ENCODE data around the gene CPLANE2. TPM values are rescaled to one million over a fixed set of nuclear protein-coding genes. Genes with fewer than 3 reads are reported as not detected.
"Not testable (repeated sequence)": the region's sequence is repeated elsewhere in the genome, so short reads cannot be mapped to it uniquely, and the experiment has no call there.

The CPLANE2 gene
- total RNA-seq, 4 donors from 2014 or later, result 6.6 to 45.8 (median 11.0) TPM

DNA sequence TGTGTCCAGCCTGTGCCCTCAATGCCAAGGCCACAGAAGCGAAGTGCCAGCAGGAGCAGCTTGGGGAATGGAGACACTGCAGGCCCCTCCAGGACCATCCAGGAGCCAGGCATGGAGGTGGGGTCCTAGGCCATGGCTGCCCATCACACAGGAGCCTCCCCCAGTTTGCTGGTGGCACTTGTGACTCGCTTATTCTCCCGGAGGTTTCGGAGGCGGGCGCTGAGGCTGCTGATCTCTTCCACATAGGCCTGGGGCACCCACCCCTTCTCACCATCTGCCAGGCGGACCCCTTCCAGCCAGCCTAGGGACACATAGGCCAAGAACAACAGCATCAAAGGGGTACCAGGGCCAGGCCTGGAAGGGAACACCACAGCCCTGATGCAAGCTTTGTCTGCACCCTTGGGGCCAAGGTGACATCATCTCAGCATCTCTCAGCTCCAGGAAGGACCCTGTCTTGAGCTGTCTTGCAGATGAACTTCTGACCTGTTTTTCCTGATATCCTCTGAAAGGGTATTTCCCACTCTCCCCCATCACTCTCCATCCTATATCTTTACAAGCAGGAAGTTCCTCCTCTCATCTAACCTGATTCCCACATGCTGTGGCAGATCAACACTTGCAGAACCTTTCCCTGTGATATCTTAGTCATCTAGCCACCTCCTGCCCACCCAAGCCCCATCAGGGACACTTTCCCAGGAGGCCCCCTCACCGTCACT, 38.4 kb downstream of the CPLANE2 start:
- TF ChIP-seq POLR2AphosphoS5 (IDR thresholded peaks at IDR 0.05), result no peak
- TF ChIP-seq, protein P1, sequence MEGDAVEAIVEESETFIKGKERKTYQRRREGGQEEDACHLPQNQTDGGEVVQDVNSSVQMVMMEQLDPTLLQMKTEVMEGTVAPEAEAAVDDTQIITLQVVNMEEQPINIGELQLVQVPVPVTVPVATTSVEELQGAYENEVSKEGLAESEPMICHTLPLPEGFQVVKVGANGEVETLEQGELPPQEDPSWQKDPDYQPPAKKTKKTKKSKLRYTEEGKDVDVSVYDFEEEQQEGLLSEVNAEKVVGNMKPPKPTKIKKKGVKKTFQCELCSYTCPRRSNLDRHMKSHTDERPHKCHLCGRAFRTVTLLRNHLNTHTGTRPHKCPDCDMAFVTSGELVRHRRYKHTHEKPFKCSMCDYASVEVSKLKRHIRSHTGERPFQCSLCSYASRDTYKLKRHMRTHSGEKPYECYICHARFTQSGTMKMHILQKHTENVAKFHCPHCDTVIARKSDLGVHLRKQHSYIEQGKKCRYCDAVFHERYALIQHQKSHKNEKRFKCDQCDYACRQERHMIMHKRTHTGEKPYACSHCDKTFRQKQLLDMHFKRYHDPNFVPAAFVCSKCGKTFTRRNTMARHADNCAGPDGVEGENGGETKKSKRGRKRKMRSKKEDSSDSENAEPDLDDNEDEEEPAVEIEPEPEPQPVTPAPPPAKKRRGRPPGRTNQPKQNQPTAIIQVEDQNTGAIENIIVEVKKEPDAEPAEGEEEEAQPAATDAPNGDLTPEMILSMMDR (IDR thresholded peaks at IDR 0.05), result no peak
- no peak for TF ChIP-seq EP300 (IDR thresholded peaks at IDR 0.05)
- no peak for TF ChIP-seq POLR2A (IDR thresholded peaks at IDR 0.05)
- Histone ChIP-seq H3K9me3 (no peaks in the 10 kb centered on the region), H3K27me3 (no peaks in the 10 kb centered on the region), H3K4me1 (no peaks in the 10 kb centered on the region), H3K36me3 (no peaks in the 10 kb centered on the region), H3K27ac (no peak overlapping the region), H3K4me3 (no peak overlapping the region)
- ATAC-seq, result no peak
- 100% methylated on average over 1 to 2 of the region's 8 CpGs for WGBS, 2 donors (ENCODE audit: low coverage in 1 of 2)

DNA sequence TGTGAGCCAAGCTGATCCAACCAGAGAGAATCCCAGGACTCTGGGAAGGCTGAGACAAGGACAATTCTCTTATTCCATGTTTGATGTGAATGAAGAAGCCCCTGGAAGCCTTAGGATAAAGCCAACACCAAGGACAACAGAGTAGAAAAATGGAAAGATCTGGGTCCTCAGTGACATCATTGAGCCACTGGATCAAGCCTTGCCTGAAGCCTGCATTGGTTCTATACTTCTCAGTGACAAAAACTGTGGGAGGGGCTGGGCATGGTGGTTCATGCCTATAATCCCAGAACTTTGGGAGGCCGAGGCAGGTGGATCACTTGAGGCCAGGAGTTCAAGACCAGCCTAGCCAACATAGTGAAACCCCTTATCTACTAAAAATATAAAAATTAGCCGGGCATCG, 40.1 kb downstream of the CPLANE2 start:
- no peak for ATAC-seq

DNA sequence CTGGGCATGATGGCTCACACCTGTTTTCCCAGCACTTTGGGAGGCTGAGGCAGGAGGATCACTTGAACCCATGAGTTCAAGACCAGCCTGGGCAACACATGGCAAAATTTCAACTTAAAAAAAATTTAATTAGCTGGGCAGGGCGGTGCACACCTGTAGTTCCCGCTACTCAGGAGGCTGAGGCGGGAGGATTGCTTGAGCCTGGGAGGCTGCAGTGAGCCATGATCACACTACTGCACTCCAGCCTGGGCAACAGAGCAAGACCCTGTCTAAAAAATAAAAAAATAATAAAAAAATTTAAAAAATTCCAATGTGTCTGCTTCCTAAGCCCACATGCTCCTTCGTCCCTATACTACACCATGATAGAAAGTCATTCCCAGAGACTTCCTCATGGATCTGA, 40.8 kb downstream of the CPLANE2 start:
- H3K4me1 ChIP-seq, ATAC-seq, H3K9me3 ChIP-seq, H3K27me3 ChIP-seq, H3K27ac ChIP-seq, H3K4me3 ChIP-seq, H3K36me3 ChIP-seq: not testable (repeated sequence)
- 89 to 95% methylated on average over 1 to 4 of the region's 4 CpGs for WGBS, 2 donors (ENCODE audit: low coverage in 1 of 2)

More for the DNA sequence above, 40.1 kb downstream of the CPLANE2 start:
- no peaks in the 10 kb centered on the region for H3K9me3 ChIP-seq
- no peaks in the 10 kb centered on the region for H3K4me1 ChIP-seq
- H3K4me3 ChIP-seq, result no peak overlapping the region
- H3K27ac ChIP-seq, result no peak overlapping the region
- TF ChIP-seq POLR2AphosphoS5 (IDR thresholded peaks at IDR 0.05) (no peak), EP300 (IDR thresholded peaks at IDR 0.05) (no peak)
- 86 to 100% methylated on average over 1 to 2 of the region's 3 CpGs for WGBS, 2 donors (ENCODE audit: low coverage in 1 of 2)
- no peaks in the 10 kb centered on the region for H3K27me3 ChIP-seq
- H3K36me3 ChIP-seq, result no peaks in the 10 kb centered on the region

DNA sequence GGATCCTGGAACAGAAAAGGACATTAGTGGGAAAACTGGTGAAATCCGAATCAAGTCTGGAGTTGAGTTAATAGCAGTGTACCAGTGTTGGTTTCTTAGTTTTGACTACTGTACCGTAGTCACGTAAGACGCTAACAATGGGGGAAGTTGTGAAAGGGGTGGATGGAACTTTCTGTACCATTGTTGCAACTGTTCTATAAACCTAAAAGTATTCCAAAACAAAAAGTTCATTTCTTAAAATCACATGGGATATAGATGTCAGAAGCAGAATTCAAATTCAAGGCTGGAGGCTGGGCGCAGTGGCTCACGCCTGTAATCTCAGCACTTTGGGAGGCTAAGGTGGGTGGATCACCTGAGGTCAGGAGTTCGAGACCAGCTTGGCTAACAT, 41.5 kb downstream of the CPLANE2 start:
- WGBS, 2 donors (ENCODE audit: low coverage in 1 of 2), result 75 to 89% methylated on average over 6 of the region's 7 CpGs
- H3K27me3 ChIP-seq, result no peaks in the 10 kb centered on the region
- no peak overlapping the region for H3K4me3 ChIP-seq
- no peaks in the 10 kb centered on the region for H3K9me3 ChIP-seq
- peak; percentile 52 for ATAC-seq
- H3K36me3 ChIP-seq, result no peaks in the 10 kb centered on the region
- no peaks in the 10 kb centered on the region for H3K4me1 ChIP-seq
- TF ChIP-seq, protein P1 (IDR thresholded peaks at IDR 0.05), result no peak
- TF ChIP-seq EP300 (IDR thresholded peaks at IDR 0.05) (no peak), POLR2AphosphoS5 (IDR thresholded peaks at IDR 0.05) (no peak), POLR2A (IDR thresholded peaks at IDR 0.05) (no peak)
- no peak overlapping the region for H3K27ac ChIP-seq

DNA sequence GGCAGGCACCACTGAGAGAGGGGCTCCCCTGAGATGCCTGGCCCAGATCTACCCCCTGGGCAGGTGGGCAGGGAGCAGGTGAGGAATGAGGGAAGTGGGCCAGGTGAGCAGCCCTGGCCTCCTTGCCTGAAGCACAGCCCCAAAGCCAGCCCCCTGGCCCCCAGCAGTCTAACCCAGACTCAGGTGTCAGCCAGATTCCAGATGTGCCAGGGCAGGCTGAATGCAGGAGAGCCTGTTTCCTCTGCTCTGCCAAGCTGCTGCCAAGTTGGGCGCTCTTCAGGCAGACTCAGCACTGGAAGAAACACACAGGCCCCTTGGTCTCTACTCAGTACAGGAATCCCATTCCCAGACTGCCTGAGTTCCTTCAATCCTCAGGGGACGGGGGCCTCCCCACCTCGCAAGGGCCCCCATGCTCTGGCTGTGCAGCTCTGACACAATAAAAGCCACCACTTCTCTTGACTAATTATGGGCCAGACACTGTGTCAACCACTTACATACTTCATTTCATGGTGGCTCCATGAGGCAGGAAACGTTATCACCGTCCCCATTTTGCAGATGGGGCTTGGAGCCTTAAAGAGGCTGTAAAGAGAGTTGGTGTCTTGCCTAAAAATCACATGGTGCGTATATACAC, 45.0 kb downstream of the CPLANE2 start:
- WGBS, 2 donors (ENCODE audit: low coverage in 1 of 2), result 70 to 74% methylated on average over 3 of the region's 6 CpGs
- Histone ChIP-seq H3K27me3 (peaks cover 18% of the 10 kb centered on the region), H3K36me3 (no peaks in the 10 kb centered on the region), H3K4me3 (no peak overlapping the region), H3K4me1 (peaks cover 0 to 24% (median 4%) of the 10 kb centered on the region in 3 donors), H3K27ac (no peak overlapping the region), H3K9me3 (no peaks in the 10 kb centered on the region)
- TF ChIP-seq, protein P1 (IDR thresholded peaks at IDR 0.05), result no peak
- TF ChIP-seq EP300 (IDR thresholded peaks at IDR 0.05) (no peak), POLR2A (IDR thresholded peaks at IDR 0.05) (no peak), POLR2AphosphoS5 (IDR thresholded peaks at IDR 0.05) (no peak)
- no peak for ATAC-seq

DNA sequence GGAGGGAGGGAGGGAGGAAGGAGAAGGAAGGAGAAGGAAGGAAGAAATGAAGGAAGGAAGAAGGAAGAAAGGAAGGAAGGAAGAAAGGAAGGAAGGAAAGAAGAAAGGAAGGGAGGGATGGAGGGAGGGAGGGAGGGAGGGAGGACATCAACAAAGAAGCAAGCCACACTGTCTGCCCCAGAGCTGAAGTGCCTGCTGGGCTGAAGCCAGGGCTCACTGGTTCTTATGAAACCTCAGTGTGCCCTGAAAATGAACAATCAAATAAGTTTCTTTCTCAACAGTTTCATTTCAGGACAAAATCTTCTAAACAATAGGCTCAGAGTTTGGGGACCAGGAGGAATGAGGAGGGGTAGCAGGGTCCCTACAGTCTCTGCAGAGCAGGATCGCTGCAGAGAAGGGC, 45.7 kb downstream of the CPLANE2 start:
- Histone ChIP-seq H3K4me1 (peaks cover 0 to 24% (median 4%) of the 10 kb centered on the region in 3 donors), H3K9me3 (no peaks in the 10 kb centered on the region), H3K4me3 (no peak overlapping the region), H3K36me3 (no peaks in the 10 kb centered on the region), H3K27ac (no peak overlapping the region), H3K27me3 (peaks cover 18% of the 10 kb centered on the region)
- no peak for TF ChIP-seq POLR2A (IDR thresholded peaks at IDR 0.05)
- no peak for TF ChIP-seq POLR2AphosphoS5 (IDR thresholded peaks at IDR 0.05)
- no peak for TF ChIP-seq EP300 (IDR thresholded peaks at IDR 0.05)
- TF ChIP-seq, protein P1 (IDR thresholded peaks at IDR 0.05), result no peak
- 88% methylated on average over 1 of the region's 1 CpG; no CpG with 5 or more reads in 1 of the 2 donors for WGBS, 2 donors (ENCODE audit: low coverage in 1 of 2)
- ATAC-seq, result no peak

Measured in gastroesophageal sphincter (tissue), 4 donors.